GM12875 (cell line): ENCODE data around the gene HORMAD2.

ENCODE experiments used
- H3K4me3 ChIP-seq: one replicate; pipeline ENCODE4 v1.5.1; 2011; ENCODE audit warnings: low read depth, low read length, control low read depth
- TF ChIP-seq, protein P1 (sequence below): IDR thresholded peaks from 2 replicates; pipeline ENCODE4 v1.5.1; 2011; ENCODE audit warnings: low read depth, mild to moderate bottlenecking, control low read depth, inconsistent platforms, low read length, moderate library complexity, borderline replicate concordance; ENCODE audit not compliant: insufficient read depth

Gene HORMAD2

DNA sequence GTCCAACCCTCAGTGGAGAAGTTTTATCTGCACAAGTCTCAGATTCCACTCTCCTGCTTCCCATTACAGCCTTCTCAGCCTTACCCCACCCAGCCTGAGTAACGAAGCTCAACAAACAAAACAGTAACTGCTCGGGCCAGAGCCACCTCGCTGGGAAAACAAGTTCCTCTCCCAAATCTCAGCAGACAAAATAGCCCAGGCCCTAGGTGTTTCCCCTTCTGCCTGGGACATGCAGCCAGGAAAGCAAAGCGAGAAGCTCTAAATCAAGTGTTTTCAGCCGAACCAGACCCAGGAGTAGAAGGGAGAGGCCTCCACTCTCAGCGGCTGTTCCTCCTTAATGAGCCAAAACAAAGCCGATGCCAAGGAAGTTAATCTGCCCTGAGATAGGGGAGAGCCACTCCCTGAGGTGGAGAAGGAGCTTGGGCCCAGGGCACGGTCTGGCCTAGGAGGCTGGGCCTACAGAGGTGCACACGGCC lies 122.3 kb downstream of the HORMAD2 start:
- TF ChIP-seq, protein P1, sequence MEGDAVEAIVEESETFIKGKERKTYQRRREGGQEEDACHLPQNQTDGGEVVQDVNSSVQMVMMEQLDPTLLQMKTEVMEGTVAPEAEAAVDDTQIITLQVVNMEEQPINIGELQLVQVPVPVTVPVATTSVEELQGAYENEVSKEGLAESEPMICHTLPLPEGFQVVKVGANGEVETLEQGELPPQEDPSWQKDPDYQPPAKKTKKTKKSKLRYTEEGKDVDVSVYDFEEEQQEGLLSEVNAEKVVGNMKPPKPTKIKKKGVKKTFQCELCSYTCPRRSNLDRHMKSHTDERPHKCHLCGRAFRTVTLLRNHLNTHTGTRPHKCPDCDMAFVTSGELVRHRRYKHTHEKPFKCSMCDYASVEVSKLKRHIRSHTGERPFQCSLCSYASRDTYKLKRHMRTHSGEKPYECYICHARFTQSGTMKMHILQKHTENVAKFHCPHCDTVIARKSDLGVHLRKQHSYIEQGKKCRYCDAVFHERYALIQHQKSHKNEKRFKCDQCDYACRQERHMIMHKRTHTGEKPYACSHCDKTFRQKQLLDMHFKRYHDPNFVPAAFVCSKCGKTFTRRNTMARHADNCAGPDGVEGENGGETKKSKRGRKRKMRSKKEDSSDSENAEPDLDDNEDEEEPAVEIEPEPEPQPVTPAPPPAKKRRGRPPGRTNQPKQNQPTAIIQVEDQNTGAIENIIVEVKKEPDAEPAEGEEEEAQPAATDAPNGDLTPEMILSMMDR = no peak
- H3K4me3 ChIP-seq = no peak overlapping the region

DNA sequence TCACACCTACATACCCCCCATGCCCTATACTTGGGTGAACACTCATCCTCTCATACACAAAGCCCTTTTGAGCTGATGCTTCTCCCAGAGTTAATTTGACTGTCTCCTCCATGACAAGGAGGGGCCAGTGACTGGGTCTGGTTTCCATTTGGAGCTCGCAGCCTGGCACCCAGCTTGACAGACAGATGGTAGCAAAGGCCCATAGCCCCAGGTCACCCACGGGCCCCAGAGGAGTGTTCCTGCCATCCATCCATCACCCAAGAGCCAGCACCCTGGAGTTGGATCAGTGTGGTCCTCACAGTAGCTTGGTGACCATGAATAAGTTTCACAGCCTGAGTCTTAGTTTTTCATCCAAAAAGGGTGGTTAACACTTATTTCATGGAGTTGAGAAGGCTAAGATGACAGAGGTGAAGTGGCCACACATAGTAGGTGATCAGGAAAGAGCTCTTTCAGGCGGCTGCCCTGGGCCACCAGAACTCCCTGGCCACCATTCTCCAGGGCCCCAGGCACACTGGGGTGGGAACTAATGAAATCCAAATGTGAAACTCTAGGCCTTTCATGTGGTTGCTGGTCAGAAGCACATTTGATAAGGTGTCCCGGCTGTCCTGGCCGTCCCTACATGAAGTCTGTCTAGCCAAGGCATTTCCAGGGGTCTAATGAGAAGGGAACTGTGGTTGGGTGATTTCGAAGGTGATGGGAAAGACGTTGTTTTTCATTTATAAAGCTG lies 123.9 kb downstream of the HORMAD2 start:
- TF ChIP-seq, protein P1 = no peak
- H3K4me3 ChIP-seq = no peak overlapping the region

DNA sequence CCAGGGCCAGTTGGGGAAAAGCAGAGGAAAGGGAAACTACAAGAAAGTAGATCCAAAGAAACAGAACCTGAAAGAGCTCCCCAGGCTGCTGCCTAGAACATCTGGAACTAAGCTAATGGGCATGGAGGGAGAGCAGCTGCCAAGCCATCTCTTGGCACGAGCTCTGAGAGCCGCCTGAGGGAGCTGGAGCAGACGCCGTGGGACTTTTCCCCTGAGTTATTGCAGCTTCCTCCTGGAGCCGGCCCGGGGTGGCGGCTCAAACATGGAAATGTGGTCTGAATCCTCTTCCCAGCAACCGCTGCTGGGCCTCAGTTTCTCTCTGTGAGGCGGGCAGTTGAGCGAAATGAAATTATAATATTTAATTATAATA lies 124.5 kb downstream of the HORMAD2 start:
- H3K4me3 ChIP-seq = no peak overlapping the region
- TF ChIP-seq, protein P1 = no peak

DNA sequence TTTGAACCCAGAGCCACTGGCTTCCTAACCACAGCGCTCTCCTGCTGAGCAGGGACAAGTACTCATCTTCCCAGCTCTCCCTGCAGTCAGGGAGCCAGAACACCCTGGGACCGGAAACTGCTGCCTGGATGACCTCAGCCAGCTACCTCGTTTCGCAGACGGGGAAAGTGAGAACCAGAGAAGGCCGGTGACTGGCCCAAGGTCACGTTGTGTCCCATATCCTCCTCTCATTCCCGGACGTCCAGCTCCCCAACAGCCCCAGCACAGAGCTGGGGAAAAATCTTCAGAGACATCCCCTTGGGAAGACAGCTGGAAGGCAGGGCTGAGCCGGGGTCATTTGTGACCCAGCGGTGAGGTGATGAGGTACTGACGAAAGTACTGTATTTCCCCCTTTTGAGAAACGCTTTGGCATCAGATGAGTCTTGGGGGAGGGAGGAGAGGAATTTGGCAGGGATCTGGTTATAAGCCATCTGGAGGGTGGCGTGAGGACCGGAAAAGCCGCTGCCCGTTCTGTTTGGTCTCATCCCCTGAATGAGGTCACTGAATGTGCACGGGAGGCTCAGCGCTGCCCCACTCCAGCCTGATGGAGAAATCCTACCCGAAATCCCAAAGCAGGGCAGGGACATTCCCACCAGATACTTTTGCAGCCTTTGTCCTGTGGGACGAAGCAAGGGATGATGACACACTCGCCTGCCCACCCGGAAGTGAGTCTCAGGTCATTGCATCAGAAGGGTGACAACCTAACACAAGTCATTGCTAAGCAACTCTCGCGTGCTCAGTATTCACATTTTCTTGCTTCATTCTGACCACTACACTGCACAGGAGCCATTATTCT lies 125.2 kb downstream of the HORMAD2 start:
- TF ChIP-seq, protein P1 = no peak
- no peak overlapping the region for H3K4me3 ChIP-seq

DNA sequence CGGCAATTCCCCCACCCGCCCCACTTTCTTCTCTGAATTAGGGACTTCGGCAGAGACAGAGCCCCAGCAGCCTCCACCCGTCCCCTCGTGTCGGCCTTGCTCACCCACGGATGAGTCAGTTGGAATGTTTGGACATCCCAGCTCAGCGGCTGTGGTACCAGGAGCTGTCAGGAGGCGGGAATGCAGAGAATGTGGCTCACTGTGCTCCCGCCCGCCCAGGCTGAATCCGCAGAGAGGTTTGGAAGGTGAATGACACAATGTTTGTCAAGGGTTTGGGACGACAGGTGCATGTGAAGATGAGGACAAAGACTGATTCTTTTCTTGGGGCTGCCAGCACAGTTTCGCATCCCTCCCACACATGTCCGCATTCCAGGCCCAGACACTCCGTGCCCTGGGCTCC lies 126.7 kb downstream of the HORMAD2 start:
- TF ChIP-seq, protein P1 = no peak
- no peak overlapping the region for H3K4me3 ChIP-seq

DNA sequence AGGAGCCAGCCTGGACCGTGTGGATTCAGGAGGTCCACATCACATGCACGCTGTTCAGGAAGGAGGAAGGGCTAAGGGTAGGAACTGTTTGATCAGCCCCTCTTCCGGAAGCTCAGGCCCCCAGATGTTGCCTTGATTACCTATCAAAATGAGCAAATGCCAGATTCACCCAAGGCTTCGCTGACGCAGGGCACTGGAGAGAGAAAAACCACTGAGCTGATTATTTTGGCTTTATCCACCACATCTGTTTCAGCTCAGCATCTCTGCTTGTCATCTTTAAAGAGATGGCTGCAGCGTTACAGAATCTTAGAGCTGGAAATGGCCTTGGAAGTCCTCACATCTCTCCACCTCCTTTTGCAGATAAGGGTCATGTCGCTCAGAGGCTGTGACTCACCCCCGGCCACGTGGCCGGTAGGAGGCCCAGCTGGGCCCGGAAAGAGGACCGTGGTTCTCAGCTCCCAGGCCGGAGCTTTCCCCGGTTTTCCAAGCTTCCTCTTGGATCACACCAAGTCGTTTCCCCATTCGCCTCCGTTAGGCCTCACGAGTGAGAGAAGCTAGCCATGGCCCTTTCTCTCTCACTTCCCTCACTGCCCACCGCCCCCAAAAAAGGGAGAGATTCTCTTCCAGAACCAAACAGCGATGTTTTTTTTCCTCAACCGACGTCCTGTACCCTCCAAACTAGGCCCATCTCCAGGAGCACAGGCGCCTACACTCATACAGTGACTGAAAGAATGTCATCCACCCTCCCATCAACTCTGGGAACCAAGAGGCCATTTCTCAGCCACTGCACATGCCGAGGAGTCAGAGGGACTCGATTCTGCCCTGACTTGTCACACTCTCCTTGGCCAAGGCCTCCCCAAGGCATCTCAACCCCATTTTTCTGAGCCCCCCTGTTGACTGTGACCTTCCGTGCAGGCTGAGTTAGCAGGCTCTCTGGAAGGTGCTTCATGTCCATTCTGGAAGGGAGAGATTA lies 128.7 kb downstream of the HORMAD2 start:
- TF ChIP-seq, protein P1 = no peak

More for the DNA sequence above, 128.7 kb downstream of the HORMAD2 start:
- H3K4me3 ChIP-seq = no peak overlapping the region
